ENCODE data around the gene KRT74.

KRT74 gene

GRCh38 chr12:52573743-52574142 lies at the start of gene KRT74:
Gene KRT74, minus strand, starts transcription at chr12:52573843. Its CDS starts 66 bp downstream, at chr12:52573777.
- no peak for DNase-seq

GRCh38 chr12:52622349-52622748 lies 48.7 kb upstream of the KRT74 start:
- no peak for DNase-seq

GRCh38 chr12:52618866-52619265 lies 45.2 kb upstream of the KRT74 start:
- DNase-seq = no peak

GRCh38 chr12:52618216-52618615 lies 44.6 kb upstream of the KRT74 start, which contains the start of gene KRT73:
Gene KRT73, minus strand, starts transcription at chr12:52618559. Its CDS starts 35 bp downstream, at chr12:52618524.
- DNase-seq = no peak

- no peak for DNase-seq
Observed at GRCh38 chr12:52617403-52617785, 43.8 kb upstream of the KRT74 start.

- no peak for DNase-seq
Observed at GRCh38 chr12:52616680-52617402, 43.2 kb upstream of the KRT74 start.

- DNase-seq = no peak
Observed at GRCh38 chr12:52615912-52616311, 42.3 kb upstream of the KRT74 start.

GRCh38 chr12:52615208-52615868 lies 41.7 kb upstream of the KRT74 start:
- no peak for DNase-seq

- DNase-seq = no peak
Observed at GRCh38 chr12:52614381-52615207, 41.0 kb upstream of the KRT74 start.

GRCh38 chr12:52613384-52614030 lies 39.9 kb upstream of the KRT74 start:
- DNase-seq = no peak

GRCh38 chr12:52612431-52613383 lies 39.1 kb upstream of the KRT74 start:
- DNase-seq = no peak

- no peak for DNase-seq
Observed at GRCh38 chr12:52611080-52611468, 37.4 kb upstream of the KRT74 start.

- DNase-seq = no peak
Observed at GRCh38 chr12:52608826-52609630, 35.4 kb upstream of the KRT74 start.

- no peak for DNase-seq
Observed at GRCh38 chr12:52608161-52608560, 34.5 kb upstream of the KRT74 start.

GRCh38 chr12:52607314-52607713 lies 33.7 kb upstream of the KRT74 start:
- no peak for DNase-seq

GRCh38 chr12:52606581-52607218 lies 33.1 kb upstream of the KRT74 start:
- no peak for DNase-seq

GRCh38 chr12:52606096-52606495 lies 32.5 kb upstream of the KRT74 start:
- no peak for DNase-seq

- no peak for DNase-seq
Observed at GRCh38 chr12:52605542-52605941, 31.9 kb upstream of the KRT74 start.

- DNase-seq = no peak
Observed at GRCh38 chr12:52604859-52605258, 31.2 kb upstream of the KRT74 start.

- DNase-seq = no peak
Observed at GRCh38 chr12:52603314-52603713, 29.7 kb upstream of the KRT74 start.

GRCh38 chr12:52602552-52602951 lies 28.9 kb upstream of the KRT74 start:
- no peak for DNase-seq

All from amniotic stem cell (primary cell).